Measurements from ENCODE around the gene RPS16. TPM values are rescaled to one million over a fixed set of nuclear protein-coding genes. Genes with fewer than 3 reads are reported as not detected.

Gene RPS16
- total and polyA plus RNA-seq, 9 of the 15 experiments (the other 6 are each of a cell fraction or from before 2014, with no cell fraction given), result 82.6 to 3,671 (median 2,204) TPM

DNA sequence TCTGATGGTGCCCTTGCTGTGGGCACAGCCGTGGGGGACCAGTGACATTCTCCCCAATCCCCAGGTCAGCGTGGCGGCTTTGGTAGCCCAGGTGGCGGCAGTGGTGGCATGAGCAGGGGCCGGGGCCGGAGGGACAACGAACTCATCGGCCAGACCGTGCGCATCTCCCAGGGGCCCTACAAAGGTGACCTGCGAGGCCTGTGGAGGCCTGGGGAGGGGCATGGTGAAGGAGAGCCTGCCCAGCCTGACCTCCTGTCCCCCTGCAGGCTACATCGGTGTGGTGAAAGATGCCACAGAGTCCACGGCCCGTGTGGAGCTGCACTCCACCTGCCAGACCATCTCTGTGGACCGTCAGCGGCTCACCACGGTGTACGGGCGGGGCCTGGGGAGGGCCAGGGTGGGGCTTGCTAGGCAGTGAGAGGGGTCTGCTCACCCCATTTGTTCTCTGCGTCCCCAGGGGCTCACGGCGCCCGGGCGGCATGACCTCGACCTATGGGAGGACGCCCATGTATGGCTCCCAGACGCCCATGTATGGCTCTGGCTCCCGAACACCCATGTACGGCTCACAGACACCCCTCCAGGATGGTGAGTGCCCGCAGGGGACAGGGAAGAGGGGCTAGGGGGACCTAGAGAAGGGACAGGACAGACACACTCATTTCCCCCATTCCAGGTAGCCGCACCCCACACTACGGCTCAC is 37.1 kb upstream of the RPS16 start:
- no peak for ATAC-seq
- in situ Hi-C loops (cut with MboI), result no loop called here
- CTCF ChIA-PET (ENCODE audit: low intra/inter-chr PET ratio), result interaction anchor here (0.6 kb wide), 1 partner anchor 199 kb away, joined by 3 read pairs; no protein-coding TSS in a partner anchor

DNA sequence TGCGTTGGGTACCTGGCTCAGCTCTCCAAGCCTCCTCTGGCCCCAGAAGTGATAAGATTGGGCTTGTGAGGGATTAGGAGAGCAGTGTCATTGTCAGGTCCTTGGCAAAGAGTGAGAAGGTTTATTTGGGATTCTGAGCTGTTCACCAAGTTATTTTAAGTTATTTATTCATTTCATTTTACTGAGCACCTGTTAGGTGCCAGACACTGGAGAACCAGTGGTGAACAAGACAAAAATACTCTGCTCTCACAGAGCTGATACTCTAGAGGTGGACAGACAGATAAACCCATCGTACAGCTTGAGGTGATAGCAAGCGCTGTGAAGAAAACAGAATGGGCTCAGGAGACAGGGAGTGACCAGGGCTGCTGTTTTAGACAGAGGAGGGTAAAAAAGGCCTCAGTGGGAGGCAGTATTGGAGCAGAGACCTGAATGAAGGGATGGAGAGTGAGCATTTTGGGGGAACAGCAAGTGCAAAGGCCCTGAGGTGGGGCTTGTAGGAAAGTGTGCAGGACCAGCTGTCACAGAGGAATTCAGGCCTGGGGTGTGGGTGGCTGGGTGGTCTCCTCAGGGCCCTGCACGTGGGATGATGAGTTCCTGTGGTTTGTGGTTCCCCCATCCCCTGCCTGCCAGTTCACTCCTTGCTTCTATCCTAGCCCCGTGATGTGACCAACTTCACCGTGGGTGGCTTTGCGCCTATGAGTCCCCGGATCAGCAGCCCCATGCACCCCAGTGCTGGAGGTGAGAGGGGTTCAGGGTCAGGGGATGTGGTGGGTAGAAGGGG is 36.2 kb upstream of the RPS16 start:
- FAIRE-seq (no peak), ATAC-seq (no peak), DNase-seq (ENCODE audit: extremely low read depth in 1 of 4, low spot score in 3 of 4) (no peak)
- H3K9ac ChIP-seq (ENCODE audit: insufficient read depth in 1 of 2, low read depth in 2 of 2, low read length in 2 of 2), result no peak overlapping the region
- H3K79me2 ChIP-seq (ENCODE audit: control insufficient read depth, insufficient read depth, low read length), result no peaks in the 10 kb centered on the region
- BruUV-seq (replicated peaks), result no TSS peak
- H3K36me3 ChIP-seq (ENCODE audit: control insufficient read depth, insufficient read depth, low read length), result peaks cover 98% of the 10 kb centered on the region
- no peaks in the 10 kb centered on the region for H3K27me3 ChIP-seq (ENCODE audit: control insufficient read depth in 2 of 2, insufficient read depth in 2 of 2, low read length in 2 of 2)
- CTCF ChIA-PET (ENCODE audit: low intra/inter-chr PET ratio), result no interaction called here
- H3K4me1 ChIP-seq (replicated peaks in 1 of 2; ENCODE audit: control insufficient read depth in 2 of 2, insufficient read depth in 2 of 2, low read length in 2 of 2), result peaks cover 0 to 16% of the 10 kb centered on the region in 2 experiments; a peak in 1 of 5 replicates
- POLR2A ChIA-PET, result interaction anchor here (0.8 kb wide), 2 partner anchors 8 to 9 kb away, joined by 3 read pairs; partner anchors contain the start of gene TIMM50
- intact Hi-C loops (cut with micrococcal nuclease), result no loop called here
- no peak overlapping the region for H2AFZ ChIP-seq (ENCODE audit: low read depth, low read length)
- no peak overlapping the region for H3K4me3 ChIP-seq
- in situ Hi-C loops (cut with MboI), result no loop called here
- no peaks in the 10 kb centered on the region for H3K9me3 ChIP-seq (replicated peaks; ENCODE audit: control insufficient read depth, insufficient read depth, low read depth, low read length)
- H3K9me1 ChIP-seq (ENCODE audit: control insufficient read depth, insufficient read depth, low read length), result no peaks in the 10 kb centered on the region
- no peak overlapping the region for H3K4me2 ChIP-seq (ENCODE audit: insufficient read depth, low read length)
- H3K27ac ChIP-seq (ENCODE audit: extremely low read depth, low read depth, low read length), result no peak overlapping the region
- TF ChIP-seq NFE2L1 (tag; IDR thresholded peaks at IDR 0.05; ENCODE audit: borderline replicate concordance, low read depth), result no peak
- peak; percentile 12 for TF ChIP-seq RBM25 (IDR thresholded peaks at IDR 0.05; ENCODE audit: low read depth, low read length, severe bottlenecking)
- TF ChIP-seq, protein P1, sequence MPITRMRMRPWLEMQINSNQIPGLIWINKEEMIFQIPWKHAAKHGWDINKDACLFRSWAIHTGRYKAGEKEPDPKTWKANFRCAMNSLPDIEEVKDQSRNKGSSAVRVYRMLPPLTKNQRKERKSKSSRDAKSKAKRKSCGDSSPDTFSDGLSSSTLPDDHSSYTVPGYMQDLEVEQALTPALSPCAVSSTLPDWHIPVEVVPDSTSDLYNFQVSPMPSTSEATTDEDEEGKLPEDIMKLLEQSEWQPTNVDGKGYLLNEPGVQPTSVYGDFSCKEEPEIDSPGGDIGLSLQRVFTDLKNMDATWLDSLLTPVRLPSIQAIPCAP (CRISPR knock-in tag; IDR thresholded peaks at IDR 0.05; ENCODE audit: borderline replicate concordance), result no peak
- no peak for TF ChIP-seq ZNF224 (CRISPR knock-in tag; IDR thresholded peaks at IDR 0.05)
- TF ChIP-seq ZNF507 (tag; conservative IDR thresholded peaks at IDR 0.05), result no peak
- no peak for TF ChIP-seq TBL1XR1 (IDR thresholded peaks at IDR 0.05; ENCODE audit: low read length in 2 of 2)
- TF ChIP-seq, protein P2, sequence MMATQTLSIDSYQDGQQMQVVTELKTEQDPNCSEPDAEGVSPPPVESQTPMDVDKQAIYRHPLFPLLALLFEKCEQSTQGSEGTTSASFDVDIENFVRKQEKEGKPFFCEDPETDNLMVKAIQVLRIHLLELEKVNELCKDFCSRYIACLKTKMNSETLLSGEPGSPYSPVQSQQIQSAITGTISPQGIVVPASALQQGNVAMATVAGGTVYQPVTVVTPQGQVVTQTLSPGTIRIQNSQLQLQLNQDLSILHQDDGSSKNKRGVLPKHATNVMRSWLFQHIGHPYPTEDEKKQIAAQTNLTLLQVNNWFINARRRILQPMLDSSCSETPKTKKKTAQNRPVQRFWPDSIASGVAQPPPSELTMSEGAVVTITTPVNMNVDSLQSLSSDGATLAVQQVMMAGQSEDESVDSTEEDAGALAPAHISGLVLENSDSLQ (IDR thresholded peaks at IDR 0.05), result no peak
- WGBS (ENCODE audit: insufficient coverage, low coverage, missing lambda C conversion rate), result 88% methylated on average over 8 of the region's 8 CpGs
- no peaks in the 10 kb centered on the region; the same call in 1 of the 2 replicates for H4K20me1 ChIP-seq (replicated peaks; ENCODE audit: control insufficient read depth, insufficient read depth, low read length)

More for the DNA sequence above, 37.1 kb upstream of the RPS16 start:
- H3K27me3 ChIP-seq (ENCODE audit: control insufficient read depth in 2 of 2, insufficient read depth in 2 of 2, low read length in 2 of 2), result no peaks in the 10 kb centered on the region
- FAIRE-seq (no peak), DNase-seq (ENCODE audit: extremely low read depth in 1 of 4, low spot score in 3 of 4) (no peak)
- peaks cover 89% of the 10 kb centered on the region for H3K36me3 ChIP-seq (ENCODE audit: control insufficient read depth, insufficient read depth, low read length)
- H3K4me3 ChIP-seq, result no peak overlapping the region
- POLR2A ChIA-PET, result no interaction called here
- BruUV-seq (replicated peaks), result no TSS peak
- no peaks in the 10 kb centered on the region for H3K9me1 ChIP-seq (ENCODE audit: control insufficient read depth, insufficient read depth, low read length)
- intact Hi-C loops (cut with micrococcal nuclease), result no loop called here
- H4K20me1 ChIP-seq (replicated peaks; ENCODE audit: control insufficient read depth, insufficient read depth, low read length), result no peaks in the 10 kb centered on the region; the same call in 1 of the 2 replicates
- TF ChIP-seq MCM7 (IDR thresholded peaks at IDR 0.05) (no peak), POLR2G (IDR thresholded peaks at IDR 0.05; ENCODE audit: low read depth, low read length) (peak; percentile 57; the same call in 1 of the 2 replicates)
- H3K4me2 ChIP-seq (ENCODE audit: insufficient read depth, low read length), result no peak overlapping the region
- H3K4me1 ChIP-seq (replicated peaks in 1 of 2; ENCODE audit: control insufficient read depth in 2 of 2, insufficient read depth in 2 of 2, low read length in 2 of 2), result peaks cover 0 to 16% of the 10 kb centered on the region in 2 experiments; a peak in 1 of 5 replicates
- H3K27ac ChIP-seq (ENCODE audit: extremely low read depth, low read depth, low read length), result no peak overlapping the region
- WGBS (ENCODE audit: insufficient coverage, low coverage, missing lambda C conversion rate), result 87% methylated on average over 10 of the region's 32 CpGs
- no peak overlapping the region for H2AFZ ChIP-seq (ENCODE audit: low read depth, low read length)
- H3K79me2 ChIP-seq (ENCODE audit: control insufficient read depth, insufficient read depth, low read length), result no peaks in the 10 kb centered on the region
- no peak overlapping the region for H3K9ac ChIP-seq (ENCODE audit: insufficient read depth in 1 of 2, low read depth in 2 of 2, low read length in 2 of 2)
- no peaks in the 10 kb centered on the region for H3K9me3 ChIP-seq (replicated peaks; ENCODE audit: control insufficient read depth, insufficient read depth, low read depth, low read length)

All from K562 (cell line).